ENCODE data around the gene CMPK2. TPM values are rescaled to one million over a fixed set of nuclear protein-coding genes. Genes with fewer than 3 reads are reported as not detected.

Gene CMPK2
- total RNA-seq, 3 donors from 2014 or later (not counting 1 experiment from before 2014, with no cell fraction given): 5.8 to 11.4 (median 8.6) TPM

- Histone ChIP-seq H3K27me3 (ENCODE audit: control insufficient read depth, insufficient read depth, low read length) (no peaks in the 10 kb centered on the region), H3K27ac (ENCODE audit: low read length) (no peak overlapping the region), H3K4me3 (ENCODE audit: low read length) (no peak overlapping the region), H3K36me3 (ENCODE audit: control insufficient read depth, insufficient read depth, low read length) (no peaks in the 10 kb centered on the region), H3K9me3 (ENCODE audit: control insufficient read depth, insufficient read depth, low read length) (no peaks in the 10 kb centered on the region), H3K4me1 (ENCODE audit: control insufficient read depth, insufficient read depth, low read length) (no peaks in the 10 kb centered on the region)
- Mint-ChIP-seq H3K4me1 (peaks cover 6 to 12% of the 10 kb centered on the region in 2 donors), H3K4me3 (no peak overlapping the region), H3K27ac (no peak overlapping the region), H3K27me3 (ENCODE audit: low read depth in 2 of 2) (no peaks in the 10 kb centered on the region), H3K9me3 (peaks cover 5 to 11% of the 10 kb centered on the region in 2 donors), H3K36me3 (peaks cover 16% of the 10 kb centered on the region)
- ATAC-seq (peak; percentile 85 to 88 (median 87)), DNase-seq (peak; percentile 23 to 77)
- intact Hi-C loops (cut with micrococcal nuclease): loop anchor here (1.0 kb wide), 1 partner anchor 218 kb away; no protein-coding TSS in a partner anchor
- 51% methylated on average over 3 of the region's 4 CpGs for WGBS (ENCODE audit: insufficient coverage)
- TF ChIP-seq, protein P1, sequence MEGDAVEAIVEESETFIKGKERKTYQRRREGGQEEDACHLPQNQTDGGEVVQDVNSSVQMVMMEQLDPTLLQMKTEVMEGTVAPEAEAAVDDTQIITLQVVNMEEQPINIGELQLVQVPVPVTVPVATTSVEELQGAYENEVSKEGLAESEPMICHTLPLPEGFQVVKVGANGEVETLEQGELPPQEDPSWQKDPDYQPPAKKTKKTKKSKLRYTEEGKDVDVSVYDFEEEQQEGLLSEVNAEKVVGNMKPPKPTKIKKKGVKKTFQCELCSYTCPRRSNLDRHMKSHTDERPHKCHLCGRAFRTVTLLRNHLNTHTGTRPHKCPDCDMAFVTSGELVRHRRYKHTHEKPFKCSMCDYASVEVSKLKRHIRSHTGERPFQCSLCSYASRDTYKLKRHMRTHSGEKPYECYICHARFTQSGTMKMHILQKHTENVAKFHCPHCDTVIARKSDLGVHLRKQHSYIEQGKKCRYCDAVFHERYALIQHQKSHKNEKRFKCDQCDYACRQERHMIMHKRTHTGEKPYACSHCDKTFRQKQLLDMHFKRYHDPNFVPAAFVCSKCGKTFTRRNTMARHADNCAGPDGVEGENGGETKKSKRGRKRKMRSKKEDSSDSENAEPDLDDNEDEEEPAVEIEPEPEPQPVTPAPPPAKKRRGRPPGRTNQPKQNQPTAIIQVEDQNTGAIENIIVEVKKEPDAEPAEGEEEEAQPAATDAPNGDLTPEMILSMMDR (IDR thresholded peaks at IDR 0.05): peak; percentile 80
These were observed 39.4 kb downstream of the CMPK2 start for GRCh38 chr2:6826081-6826913.

DNA sequence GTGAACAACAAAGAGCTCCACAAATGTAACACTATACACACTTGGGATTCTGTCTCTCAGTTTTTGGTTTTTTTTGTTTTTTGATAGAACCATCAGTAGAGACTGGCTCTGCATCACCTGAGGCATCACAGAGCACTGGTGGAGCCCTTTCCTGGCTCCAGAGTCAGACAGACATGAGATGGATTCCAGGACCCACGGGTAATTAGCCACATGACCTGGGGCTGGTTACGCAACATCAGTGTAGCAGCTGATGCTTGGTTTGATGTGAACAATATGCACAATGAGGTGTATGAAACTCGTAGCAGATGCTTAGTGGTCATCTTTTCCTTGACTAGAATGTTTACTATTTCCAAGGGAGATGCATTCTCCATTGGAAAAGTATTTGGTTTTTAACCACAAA lies 40.7 kb downstream of the CMPK2 start:
- Histone ChIP-seq H3K4me3 (ENCODE audit: low read length) (no peak overlapping the region), H3K4me1 (ENCODE audit: control insufficient read depth, insufficient read depth, low read length) (no peaks in the 10 kb centered on the region), H3K9me3 (ENCODE audit: control insufficient read depth, insufficient read depth, low read length) (no peaks in the 10 kb centered on the region), H3K27ac (ENCODE audit: low read length) (no peak overlapping the region), H3K36me3 (ENCODE audit: control insufficient read depth, insufficient read depth, low read length) (no peaks in the 10 kb centered on the region), H3K27me3 (ENCODE audit: control insufficient read depth, insufficient read depth, low read length) (no peaks in the 10 kb centered on the region)
- Mint-ChIP-seq H3K4me1 (peaks cover 6 to 12% of the 10 kb centered on the region in 2 donors), H3K36me3 (peaks cover 3% of the 10 kb centered on the region), H3K9me3 (peaks cover 0 to under 1% of the 10 kb centered on the region in 2 donors), H3K27ac (no peak overlapping the region), H3K4me3 (no peak overlapping the region), H3K27me3 (ENCODE audit: low read depth in 2 of 2) (peaks cover 0 to 7% of the 10 kb centered on the region in 2 donors)
- DNase-seq: no peak
- intact Hi-C loops (cut with micrococcal nuclease): no loop called here
- ATAC-seq: no peak
- TF ChIP-seq, protein P1 (IDR thresholded peaks at IDR 0.05): no peak
- 51% methylated on average over 3 of the region's 3 CpGs for WGBS (ENCODE audit: insufficient coverage)

DNA sequence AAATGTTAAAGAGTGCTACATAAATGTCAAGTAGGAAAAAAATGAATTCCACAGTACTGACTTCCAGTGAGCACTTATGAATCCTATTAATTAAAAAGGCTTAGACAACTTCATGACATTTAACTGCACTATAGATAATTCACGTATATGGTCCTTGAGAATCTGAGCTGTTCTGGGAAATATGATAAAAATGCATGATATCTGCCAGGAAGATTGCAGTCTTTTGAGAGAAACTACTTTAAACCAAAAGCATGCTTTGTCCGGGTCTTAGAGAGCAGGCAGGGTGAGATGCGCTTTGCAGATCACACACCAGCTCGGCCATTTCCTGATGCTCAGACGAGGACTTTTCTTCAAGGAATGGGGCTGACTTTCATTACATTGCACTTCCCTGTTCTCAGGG lies 42.6 kb downstream of the CMPK2 start:
- Histone ChIP-seq H3K4me1 (ENCODE audit: control insufficient read depth, insufficient read depth, low read length) (no peaks in the 10 kb centered on the region), H3K9me3 (ENCODE audit: control insufficient read depth, insufficient read depth, low read length) (no peaks in the 10 kb centered on the region), H3K27me3 (ENCODE audit: control insufficient read depth, insufficient read depth, low read length) (no peaks in the 10 kb centered on the region), H3K4me3 (ENCODE audit: low read length) (no peak overlapping the region), H3K36me3 (ENCODE audit: control insufficient read depth, insufficient read depth, low read length) (no peaks in the 10 kb centered on the region), H3K27ac (ENCODE audit: low read length) (no peak overlapping the region)
- TF ChIP-seq, protein P1 (IDR thresholded peaks at IDR 0.05): no peak
- ATAC-seq: no peak
- WGBS (ENCODE audit: insufficient coverage): 79% methylated on average over 4 of the region's 5 CpGs
- intact Hi-C loops (cut with micrococcal nuclease): no loop called here
- Mint-ChIP-seq H3K27ac (no peak overlapping the region), H3K4me1 (peaks cover 6 to 11% of the 10 kb centered on the region in 2 donors), H3K9me3 (no peaks in the 10 kb centered on the region), H3K4me3 (no peak overlapping the region), H3K36me3 (no peaks in the 10 kb centered on the region), H3K27me3 (ENCODE audit: low read depth in 2 of 2) (peaks cover 0 to 9% of the 10 kb centered on the region in 2 donors)
- no peak for DNase-seq
